Effector memory CD8-positive, alpha-beta T cell (primary cell): ENCODE data around the gene MCCC2.
A peak's percentile ranks its signal among the peaks of the same experiment; 100 is the strongest.
"Not testable (repeated sequence)": the region's sequence is repeated elsewhere in the genome, so short reads cannot be mapped to it uniquely, and the experiment has no call there.

Source experiments
- ATAC-seq: fragments of 150-1000 bp; cut with Tn5 transposase; replicated peaks from 2 replicates; pipeline ENCODE4 v1.10.0; 2021; ENCODE audit warnings: mild to moderate bottlenecking, moderate library complexity
- DNase-seq, 3 experiments: peaks; one replicate each; pipeline ENCODE4 v3.0.0; 2021
- H3K27ac Mint-ChIP-seq, 2 donors: one replicate each; pipeline ENCODE4 v1.8.0; 2022; ENCODE audit warnings: mild to moderate bottlenecking in 2 of 2, mixed read lengths in 2 of 2, moderate library complexity in 2 of 2
- H3K27me3 Mint-ChIP-seq, 2 donors: one replicate each; pipeline ENCODE4 v1.8.0; 2022; ENCODE audit warnings: mixed read lengths in 2 of 2
- H3K36me3 Mint-ChIP-seq: one replicate; pipeline ENCODE4 v1.8.0; 2022; ENCODE audit warnings: mild to moderate bottlenecking, moderate library complexity, mixed read lengths; ENCODE audit not compliant: insufficient read depth
- H3K4me1 Mint-ChIP-seq, 2 donors: one replicate each; pipeline ENCODE4 v1.8.0; 2022; ENCODE audit warnings: low read depth in 2 of 2, mixed read lengths in 2 of 2
- H3K4me3 Mint-ChIP-seq, 2 donors: one replicate each; pipeline ENCODE4 v1.8.0; 2022; ENCODE audit warnings: mild to moderate bottlenecking in 2 of 2, mixed read lengths in 2 of 2, moderate library complexity in 2 of 2
- H3K9me3 Mint-ChIP-seq, 2 donors: one replicate each; pipeline ENCODE4 v1.8.0; 2022; ENCODE audit warnings: mixed read lengths in 2 of 2

The MCCC2 gene

GRCh38 chr5:71620630-71621029 is 33.5 kb downstream of the MCCC2 start:
- no peak for DNase-seq
- H3K9me3 Mint-ChIP-seq: no peaks in the 10 kb centered on the region
- peaks cover 10% of the 10 kb centered on the region for H3K36me3 Mint-ChIP-seq
- no peaks in the 10 kb centered on the region for H3K27me3 Mint-ChIP-seq
- no peak overlapping the region for H3K4me3 Mint-ChIP-seq
- no peak for ATAC-seq
- H3K4me1 Mint-ChIP-seq: peaks cover 11 to 21% of the 10 kb centered on the region in 2 donors
- no peak overlapping the region for H3K27ac Mint-ChIP-seq

- no peak for ATAC-seq
- H3K4me3 Mint-ChIP-seq: no peak overlapping the region
- DNase-seq: no peak
- peaks cover 5% of the 10 kb centered on the region for H3K36me3 Mint-ChIP-seq
- H3K27me3 Mint-ChIP-seq: no peaks in the 10 kb centered on the region
- no peaks in the 10 kb centered on the region for H3K9me3 Mint-ChIP-seq
- peaks cover 11 to 18% of the 10 kb centered on the region in 2 donors for H3K4me1 Mint-ChIP-seq
- H3K27ac Mint-ChIP-seq: no peak overlapping the region
These were observed 34.1 kb downstream of the MCCC2 start for GRCh38 chr5:71621268-71621667.

- ATAC-seq (no peak), DNase-seq (no peak)
- no peaks in the 10 kb centered on the region for H3K27me3 Mint-ChIP-seq
- H3K9me3 Mint-ChIP-seq: no peaks in the 10 kb centered on the region
- H3K27ac Mint-ChIP-seq: no peak overlapping the region
- H3K4me1 Mint-ChIP-seq: peaks cover 9 to 15% of the 10 kb centered on the region in 2 donors
- H3K36me3 Mint-ChIP-seq: peaks cover 5% of the 10 kb centered on the region
- H3K4me3 Mint-ChIP-seq: no peak overlapping the region
These were observed 34.6 kb downstream of the MCCC2 start for GRCh38 chr5:71621741-71622140.

- H3K27me3 Mint-ChIP-seq: no peaks in the 10 kb centered on the region
- H3K9me3 Mint-ChIP-seq: no peaks in the 10 kb centered on the region
- ATAC-seq: no peak
- peaks cover 13% of the 10 kb centered on the region for H3K36me3 Mint-ChIP-seq
- no peak overlapping the region for H3K4me3 Mint-ChIP-seq
- H3K27ac Mint-ChIP-seq: no peak overlapping the region
- H3K4me1 Mint-ChIP-seq: peaks cover 5 to 10% of the 10 kb centered on the region in 2 donors
- no peak for DNase-seq
These were observed 36.2 kb downstream of the MCCC2 start for GRCh38 chr5:71623221-71623794.

GRCh38 chr5:71629950-71630349 is 42.8 kb downstream of the MCCC2 start:
- DNase-seq: no peak
- no peak for ATAC-seq
- no peak overlapping the region for H3K27ac Mint-ChIP-seq
- H3K36me3 Mint-ChIP-seq: peaks cover 17% of the 10 kb centered on the region
- no peak overlapping the region for H3K4me3 Mint-ChIP-seq
- no peaks in the 10 kb centered on the region for H3K27me3 Mint-ChIP-seq
- no peaks in the 10 kb centered on the region for H3K9me3 Mint-ChIP-seq
- H3K4me1 Mint-ChIP-seq: peaks cover 3 to 12% of the 10 kb centered on the region in 2 donors

- peaks cover 3 to 12% of the 10 kb centered on the region in 2 donors for H3K4me1 Mint-ChIP-seq
- no peaks in the 10 kb centered on the region for H3K9me3 Mint-ChIP-seq
- ATAC-seq: no peak
- H3K27ac Mint-ChIP-seq: peak overlapping the region; percentile 16 to 24
- H3K27me3 Mint-ChIP-seq: no peaks in the 10 kb centered on the region
- H3K4me3 Mint-ChIP-seq: no peak overlapping the region
- peaks cover 24% of the 10 kb centered on the region for H3K36me3 Mint-ChIP-seq
- no peak for DNase-seq
These were observed 43.9 kb downstream of the MCCC2 start for GRCh38 chr5:71631070-71631469.

GRCh38 chr5:71632168-71632567 is 45.0 kb downstream of the MCCC2 start:
- Mint-ChIP-seq H3K4me1 (peaks cover 3 to 12% of the 10 kb centered on the region in 2 donors), H3K36me3 (peaks cover 28% of the 10 kb centered on the region), H3K9me3 (no peaks in the 10 kb centered on the region), H3K4me3 (no peak overlapping the region), H3K27me3 (no peaks in the 10 kb centered on the region), H3K27ac (no peak overlapping the region)
- DNase-seq (no peak), ATAC-seq (no peak)

- H3K4me3 Mint-ChIP-seq: no peak overlapping the region
- ATAC-seq: no peak
- H3K4me1 Mint-ChIP-seq: peaks cover 3 to 7% of the 10 kb centered on the region in 2 donors
- H3K36me3 Mint-ChIP-seq: peaks cover 31% of the 10 kb centered on the region
- no peaks in the 10 kb centered on the region for H3K9me3 Mint-ChIP-seq
- H3K27me3 Mint-ChIP-seq: no peaks in the 10 kb centered on the region
- no peak overlapping the region for H3K27ac Mint-ChIP-seq
- DNase-seq: no peak
These were observed 46.4 kb downstream of the MCCC2 start for GRCh38 chr5:71633255-71634155.

GRCh38 chr5:71637133-71637532 is 50.0 kb downstream of the MCCC2 start:
- H3K27ac Mint-ChIP-seq: no peak overlapping the region
- DNase-seq (no peak), ATAC-seq (no peak)
- no peaks in the 10 kb centered on the region for H3K9me3 Mint-ChIP-seq
- H3K27me3 Mint-ChIP-seq: no peaks in the 10 kb centered on the region
- H3K36me3 Mint-ChIP-seq: peaks cover 54% of the 10 kb centered on the region
- H3K4me1 Mint-ChIP-seq: no peaks in the 10 kb centered on the region
- no peak overlapping the region for H3K4me3 Mint-ChIP-seq

GRCh38 chr5:71640408-71640807 is 53.3 kb downstream of the MCCC2 start:
- H3K27ac Mint-ChIP-seq: no peak overlapping the region
- H3K4me3 Mint-ChIP-seq: no peak overlapping the region
- H3K9me3 Mint-ChIP-seq: no peaks in the 10 kb centered on the region
- H3K4me1 Mint-ChIP-seq: no peaks in the 10 kb centered on the region
- H3K36me3 Mint-ChIP-seq: peaks cover 48% of the 10 kb centered on the region
- H3K27me3 Mint-ChIP-seq: no peaks in the 10 kb centered on the region
- ATAC-seq (no peak), DNase-seq (no peak)

GRCh38 chr5:71645030-71645429 is 57.9 kb downstream of the MCCC2 start:
- peaks cover 43% of the 10 kb centered on the region for H3K36me3 Mint-ChIP-seq
- H3K27me3 Mint-ChIP-seq: no peaks in the 10 kb centered on the region
- ATAC-seq (no peak), DNase-seq (no peak)
- no peaks in the 10 kb centered on the region for H3K4me1 Mint-ChIP-seq
- H3K4me3 Mint-ChIP-seq: no peak overlapping the region
- H3K27ac Mint-ChIP-seq: no peak overlapping the region
- H3K9me3 Mint-ChIP-seq: no peaks in the 10 kb centered on the region

- ATAC-seq, H3K9me3 Mint-ChIP-seq, H3K27ac Mint-ChIP-seq, H3K4me3 Mint-ChIP-seq, DNase-seq, H3K4me1 Mint-ChIP-seq, H3K27me3 Mint-ChIP-seq: not testable (repeated sequence)
- H3K36me3 Mint-ChIP-seq: peaks cover 61% of the 10 kb centered on the region
These were observed 63.8 kb downstream of the MCCC2 start for GRCh38 chr5:71650940-71651339.

- DNase-seq: no peak
These were observed 64.4 kb downstream of the MCCC2 start for GRCh38 chr5:71651579-71651978.

GRCh38 chr5:71652349-71652748 is 65.2 kb downstream of the MCCC2 start:
- H3K27ac Mint-ChIP-seq: peak overlapping the region in 1 of 2 donors; percentile 47
- peaks cover 0 to 2% of the 10 kb centered on the region in 2 donors for H3K4me1 Mint-ChIP-seq
- ATAC-seq (no peak), DNase-seq (no peak)
- H3K9me3 Mint-ChIP-seq: no peaks in the 10 kb centered on the region
- H3K36me3 Mint-ChIP-seq: peaks cover 58% of the 10 kb centered on the region
- no peaks in the 10 kb centered on the region for H3K27me3 Mint-ChIP-seq
- no peak overlapping the region for H3K4me3 Mint-ChIP-seq

More at GRCh38 chr5:71651579-71651978, 64.4 kb downstream of the MCCC2 start:
- no peaks in the 10 kb centered on the region for H3K27me3 Mint-ChIP-seq
- H3K4me3 Mint-ChIP-seq: no peak overlapping the region
- H3K9me3 Mint-ChIP-seq: no peaks in the 10 kb centered on the region
- H3K4me1 Mint-ChIP-seq: peaks cover 0 to 2% of the 10 kb centered on the region in 2 donors
- peak overlapping the region in 1 of 2 donors; percentile 47 for H3K27ac Mint-ChIP-seq
- H3K36me3 Mint-ChIP-seq: peaks cover 55% of the 10 kb centered on the region
- no peak for ATAC-seq
